B cell (primary cell): ENCODE measurements around the gene LSG1. TPM values are rescaled to one million over a fixed set of nuclear protein-coding genes. Genes with fewer than 3 reads are reported as not detected.

Experiments
- ATAC-seq: fragments of 200-7000 bp; cut with Tn5 transposase; one replicate; pipeline ENCODE4 v1.10.0; 2021; ENCODE audit warnings: low read depth, mild to moderate bottlenecking, moderate number of reproducible peaks, moderate library complexity
- CTCF ChIA-PET: fragments of 350-600 bp; sonication (Branson Sonifier 250); formaldehyde crosslinking; loops from one replicate; lab custom pipeline; 2021; ENCODE audit warnings: antibody characterized with exemption, inconsistent platforms; lab: Charles Lee
- POLR2A ChIA-PET: fragments of 350-600 bp; sonication (Branson Sonifier 250); formaldehyde crosslinking; loops from one replicate; lab custom pipeline; 2021; ENCODE audit warnings: antibody characterized with exemption; lab: Charles Lee
- DNase-seq: peaks from one replicate; pipeline ENCODE4 v3.0.0; 2013
- H2AFZ ChIP-seq: 2 replicates; pipeline ENCODE4 v1.6.1; 2012; ENCODE audit warnings: mild to moderate bottlenecking, low read depth, low read length; ENCODE audit not compliant: insufficient read depth, poor library complexity, severe bottlenecking
- H3K27ac ChIP-seq, 2 donors: 1 replicate in 1 of 2; 2 replicates in 1 of 2; pipeline ENCODE4 v1.5.1; 2012 to 2013; ENCODE audit warnings: low read length in 2 of 2, mild to moderate bottlenecking in 2 of 2, moderate library complexity in 1 of 2
- H3K27me3 ChIP-seq, 4 experiments: fragments of 200-600 bp in 1 of 4; sonication (generic) in 1 of 4; replicated peaks in 1 of 4; 1 replicate in 2 of 4; 2 replicates in 2 of 4; pipeline versions ENCODE4 v1.6.1 to v1.7.0; 2013 to 2016; ENCODE audit warnings: low read length in 3 of 4, mild to moderate bottlenecking in 2 of 4, mixed read lengths in 1 of 4, moderate library complexity in 1 of 4; ENCODE audit not compliant: insufficient read depth in 4 of 4, control insufficient read depth in 3 of 4; ENCODE audit errors: control extremely low read depth in 1 of 4
- H3K36me3 ChIP-seq, 2 experiments: replicated peaks in 1 of 2; 1 replicate in 1 of 2; 2 replicates in 1 of 2; pipeline versions ENCODE4 v1.6.1 to v1.7.1; 2013; ENCODE audit warnings: low read length in 1 of 2; ENCODE audit not compliant: insufficient read depth in 2 of 2, control insufficient read depth in 1 of 2; ENCODE audit errors: control extremely low read depth in 1 of 2, extremely low read depth in 1 of 2
- H3K4me1 ChIP-seq, 2 donors: fragments of 200-600 bp in 1 of 2; sonication (generic) in 1 of 2; 1 replicate in 1 of 2; 2 replicates in 1 of 2; pipeline versions ENCODE4 v1.5.1 to v1.6.1; 2013 to 2017; ENCODE audit warnings: low read length in 2 of 2; ENCODE audit not compliant: control insufficient read depth in 2 of 2, insufficient read depth in 2 of 2
- H3K4me2 ChIP-seq: replicated peaks from 2 replicates; pipeline ENCODE3; 2012; ENCODE audit warnings: mild to moderate bottlenecking, low read depth, low read length; ENCODE audit not compliant: poor library complexity, severe bottlenecking
- H3K4me3 ChIP-seq, 5 experiments: fragments of 200-600 bp in 1 of 5; sonication (generic) in 1 of 5; 1 replicate in 3 of 5; 2 replicates in 2 of 5; pipeline versions ENCODE4 v1.5.1 to v1.7.0; 2011 to 2016; ENCODE audit warnings: low read length in 4 of 5, mild to moderate bottlenecking in 4 of 5, low read depth in 2 of 5, control low read depth in 1 of 5, moderate library complexity in 1 of 5; ENCODE audit not compliant: insufficient read depth in 1 of 5; ENCODE audit errors: control extremely low read depth in 1 of 5, extremely low read depth in 1 of 5
- H3K79me2 ChIP-seq: fragments of 200-600 bp; sonication (generic); one replicate; pipeline ENCODE4 v1.6.0; 2016; ENCODE audit warnings: low read length; ENCODE audit not compliant: control insufficient read depth, insufficient read depth
- H3K9ac ChIP-seq: fragments of 200-600 bp; sonication (generic); 2 replicates; pipeline ENCODE4 v1.6.1; 2017; ENCODE audit warnings: mild to moderate bottlenecking, low read length, moderate library complexity
- H3K9me3 ChIP-seq, 3 donors: one replicate each; pipeline versions ENCODE4 v1.6.1 to v1.7.1; 2013; ENCODE audit warnings: low read length in 2 of 3; ENCODE audit not compliant: control insufficient read depth in 2 of 3, insufficient read depth in 1 of 3; ENCODE audit errors: control extremely low read depth in 1 of 3
- H4K20me1 ChIP-seq: 2 replicates; pipeline ENCODE4 v1.6.0; 2012; ENCODE audit warnings: mild to moderate bottlenecking, low read length; ENCODE audit not compliant: insufficient read depth, control insufficient read depth, poor library complexity, severe bottlenecking
- H3K27ac Mint-ChIP-seq: one replicate; pipeline ENCODE4 v1.8.0; 2021; ENCODE audit warnings: mixed read lengths
- H3K27me3 Mint-ChIP-seq: one replicate; pipeline ENCODE4 v1.8.0; 2021; ENCODE audit warnings: mixed read lengths
- H3K4me1 Mint-ChIP-seq: one replicate; pipeline ENCODE4 v1.8.0; 2021; ENCODE audit warnings: mixed read lengths
- H3K4me3 Mint-ChIP-seq: one replicate; pipeline ENCODE4 v1.8.0; 2021; ENCODE audit warnings: mixed read lengths
- H3K9me3 Mint-ChIP-seq: one replicate; pipeline ENCODE4 v1.8.0; 2022; ENCODE audit warnings: mixed read lengths; ENCODE audit not compliant: insufficient read depth
- CTCF ChIP-seq: fragments of 200-600 bp; IDR thresholded peaks from one replicate; pipeline ENCODE4 v1.8.0; 2022; ENCODE audit warnings: antibody characterized with exemption, mild to moderate bottlenecking
- EZH2 ChIP-seq: IDR thresholded peaks from 2 replicates; pipeline ENCODE4 v1.6.1; 2012; ENCODE audit warnings: borderline replicate concordance, low read depth, mild to moderate bottlenecking, moderate library complexity, low read length; ENCODE audit not compliant: insufficient read depth, poor library complexity, severe bottlenecking
- WGBS: methylation state at CpG from one replicate; pipeline ENCODE4 v1.1.5; 2013; ENCODE audit warnings: missing lambda C conversion rate; ENCODE audit not compliant: insufficient coverage; 5-methylcytosine and 5-hydroxymethylcytosine counted together
- intact Hi-C: fragments of 100-400 bp; cut with micrococcal nuclease; formaldehyde crosslinking; loops from one replicate; pipeline ENCODE4 v1.10.0; 2022
- polyA plus RNA-seq: library from polyadenylated mRNA; depleted of rRNA; stranded (reverse); fragments of >200 nt; gene quantifications from 2 replicates; pipeline ENCODE4 v1.2.3, GENCODE V29; 2012
- total RNA-seq, 2 donors: library from RNA; stranded (reverse); fragments of 120-200 nt in 1 of 2; gene quantifications; 1 replicate in 1 of 2; 2 replicates in 1 of 2; pipeline versions ENCODE4 v1.2.3 to v1.2.4, GENCODE V29; 2013 to 2022

Gene LSG1
- total and polyA plus RNA-seq, 2 donors (not counting 1 experiment from before 2014, with no cell fraction given): 29.4 to 54.6 TPM

GRCh38 chr3:194602669-194603171, 69.3 kb downstream of the LSG1 start:
- H3K4me3 ChIP-seq: no peak overlapping the region
- no peaks in the 10 kb centered on the region for H3K27me3 ChIP-seq
- no peaks in the 10 kb centered on the region for H4K20me1 ChIP-seq
- no peaks in the 10 kb centered on the region for H3K4me1 Mint-ChIP-seq
- no peaks in the 10 kb centered on the region for H3K36me3 ChIP-seq
- H2AFZ ChIP-seq: no peak overlapping the region
- H3K9me3 Mint-ChIP-seq: no peaks in the 10 kb centered on the region
- no peak overlapping the region for H3K27ac ChIP-seq
- TF ChIP-seq CTCF: no peak
- TF ChIP-seq EZH2: no peak
- no peak overlapping the region for H3K27ac Mint-ChIP-seq
- POLR2A ChIA-PET: no interaction called here
- H3K4me3 Mint-ChIP-seq: no peak overlapping the region
- H3K9ac ChIP-seq: no peak overlapping the region
- no peaks in the 10 kb centered on the region for H3K9me3 ChIP-seq
- WGBS: 100% methylated on average over 8 of the region's 10 CpGs
- DNase-seq: no peak
- H3K4me2 ChIP-seq: no peak overlapping the region
- intact Hi-C loops: no loop called here
- no peaks in the 10 kb centered on the region for H3K27me3 Mint-ChIP-seq
- CTCF ChIA-PET: no interaction called here
- ATAC-seq: no peak
- H3K79me2 ChIP-seq: no peaks in the 10 kb centered on the region
- H3K4me1 ChIP-seq: no peaks in the 10 kb centered on the region

DNA sequence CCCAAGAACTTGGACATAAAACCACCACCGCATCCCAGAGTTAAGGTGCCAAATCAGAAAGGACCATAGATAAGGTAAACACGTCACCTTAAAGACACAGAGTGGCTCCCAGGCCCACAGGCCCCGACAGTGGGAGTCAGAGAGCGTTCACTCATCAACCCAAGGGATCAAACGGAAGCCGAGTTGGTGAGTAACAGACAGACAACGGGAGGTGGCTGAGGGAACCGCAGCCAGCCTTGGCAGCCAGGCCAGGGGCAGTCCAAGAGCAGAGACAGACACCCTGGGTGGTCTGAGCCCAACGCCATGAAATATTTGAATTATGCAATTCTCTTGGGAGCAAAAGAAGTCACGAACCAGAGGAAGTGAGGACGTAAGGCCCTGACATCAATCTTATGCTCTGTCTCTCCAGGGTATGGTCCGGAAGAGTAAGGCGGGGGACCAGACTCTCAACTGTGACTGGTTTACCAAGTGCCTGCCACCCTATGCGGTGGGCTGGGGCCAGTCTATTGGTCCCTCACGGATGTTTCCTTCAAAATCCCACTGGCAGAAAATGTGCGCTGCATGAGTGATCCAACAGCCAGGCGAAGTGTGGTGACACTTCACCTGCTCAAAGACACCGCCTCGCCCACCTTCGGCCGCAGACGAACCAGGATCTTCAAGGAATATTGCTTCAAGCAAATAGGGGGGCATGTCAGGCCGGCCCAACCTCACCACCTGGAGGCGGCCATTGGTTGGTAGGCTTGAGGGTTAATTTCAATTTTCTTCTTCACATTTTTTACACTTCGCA, 73.0 kb downstream of the LSG1 start:
- H3K4me3 Mint-ChIP-seq: no peak overlapping the region
- DNase-seq: no peak
- Histone ChIP-seq H3K4me3 (no peak overlapping the region), H3K4me1 (peaks cover 3 to 5% of the 10 kb centered on the region in 2 donors), H3K9me3 (no peaks in the 10 kb centered on the region), H2AFZ (no peak overlapping the region), H3K4me2 (no peak overlapping the region), H4K20me1 (no peaks in the 10 kb centered on the region), H3K27ac (no peak overlapping the region), H3K36me3 (no peaks in the 10 kb centered on the region), H3K9ac (no peak overlapping the region), H3K27me3 (no peaks in the 10 kb centered on the region), H3K79me2 (no peaks in the 10 kb centered on the region)
- peaks cover 6% of the 10 kb centered on the region for H3K4me1 Mint-ChIP-seq
- no peak for ATAC-seq
- ChIA-PET POLR2A (no interaction called here), CTCF (no interaction called here)
- no peaks in the 10 kb centered on the region for H3K27me3 Mint-ChIP-seq
- intact Hi-C loops: no loop called here
- no peaks in the 10 kb centered on the region for H3K9me3 Mint-ChIP-seq
- 85% methylated on average over 15 of the region's 25 CpGs for WGBS
- TF ChIP-seq EZH2 (no peak), CTCF (no peak)
- no peak overlapping the region for H3K27ac Mint-ChIP-seq
